ENCODE data around the gene ARF3.

ARF3 gene

DNA sequence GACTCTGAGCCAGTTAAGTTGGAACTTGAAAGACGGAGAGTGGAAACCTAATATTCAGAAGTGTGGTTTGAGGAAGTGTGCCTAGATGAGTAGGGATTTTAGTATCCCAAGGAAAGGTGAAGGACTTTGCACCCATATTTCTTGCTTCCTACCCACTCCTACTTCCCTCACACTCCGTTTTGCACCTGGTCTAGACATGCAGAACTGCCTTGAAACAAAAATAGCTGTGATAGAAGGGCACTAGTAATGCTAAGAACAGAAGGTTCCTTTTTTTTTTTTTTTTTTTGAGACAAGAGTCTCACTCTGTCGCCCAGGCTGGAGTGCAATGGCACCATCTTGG is 732 bp upstream of the ARF3 start:
- Mint-ChIP-seq H3K4me1 (peaks cover 34% of the 10 kb centered on the region), H3K36me3 (peaks cover 13% of the 10 kb centered on the region), H3K9me3 (no peaks in the 10 kb centered on the region), H3K27ac (peak overlapping the region; percentile 97), H3K4me3 (peak overlapping the region; percentile 99)
- no peak for ATAC-seq
- DNase-seq (ENCODE audit: low spot score in 2 of 2) = no peak

DNA sequence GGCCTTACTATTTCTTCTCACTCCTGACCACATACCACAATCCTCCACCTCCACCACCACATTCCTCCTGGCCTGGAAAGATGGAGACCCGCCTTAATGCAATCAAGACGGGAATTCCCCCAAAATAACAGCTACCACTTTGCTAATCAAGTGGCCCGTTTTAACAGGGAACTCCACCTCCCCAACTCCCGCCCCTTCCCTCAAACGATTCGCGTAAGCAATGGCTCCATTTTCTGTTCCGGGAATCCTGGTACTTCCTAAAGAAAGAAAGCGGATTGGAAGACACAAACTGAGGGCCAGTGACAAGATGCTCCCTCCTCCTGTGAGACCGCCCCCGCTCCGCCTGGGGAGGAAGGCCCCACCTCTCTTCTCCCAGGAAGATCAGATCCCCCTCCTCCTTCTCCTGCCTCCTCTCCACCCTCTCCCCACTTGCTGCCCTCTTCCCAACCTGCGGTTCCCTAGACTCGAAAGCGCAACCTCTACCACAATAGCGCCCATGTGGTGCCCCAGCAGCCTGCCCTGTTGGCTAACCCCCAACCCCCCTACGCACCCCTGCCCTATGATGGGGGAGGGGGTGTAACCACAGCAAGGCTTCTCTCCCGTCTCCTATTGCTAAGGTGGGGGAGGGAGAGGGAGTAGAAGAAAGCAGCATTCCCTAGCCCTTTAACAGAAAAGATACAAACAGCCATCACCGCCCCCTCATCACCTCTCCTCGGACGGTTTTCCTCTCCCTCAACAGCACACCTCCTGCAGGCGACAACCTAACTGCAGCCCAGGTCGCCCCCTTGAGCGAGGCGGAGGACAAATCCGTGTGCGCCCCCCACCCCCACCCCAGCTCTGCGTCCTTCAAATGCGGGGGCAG is 777 bp downstream of the ARF3 start:
- peaks cover 13% of the 10 kb centered on the region for H3K36me3 Mint-ChIP-seq

DNA sequence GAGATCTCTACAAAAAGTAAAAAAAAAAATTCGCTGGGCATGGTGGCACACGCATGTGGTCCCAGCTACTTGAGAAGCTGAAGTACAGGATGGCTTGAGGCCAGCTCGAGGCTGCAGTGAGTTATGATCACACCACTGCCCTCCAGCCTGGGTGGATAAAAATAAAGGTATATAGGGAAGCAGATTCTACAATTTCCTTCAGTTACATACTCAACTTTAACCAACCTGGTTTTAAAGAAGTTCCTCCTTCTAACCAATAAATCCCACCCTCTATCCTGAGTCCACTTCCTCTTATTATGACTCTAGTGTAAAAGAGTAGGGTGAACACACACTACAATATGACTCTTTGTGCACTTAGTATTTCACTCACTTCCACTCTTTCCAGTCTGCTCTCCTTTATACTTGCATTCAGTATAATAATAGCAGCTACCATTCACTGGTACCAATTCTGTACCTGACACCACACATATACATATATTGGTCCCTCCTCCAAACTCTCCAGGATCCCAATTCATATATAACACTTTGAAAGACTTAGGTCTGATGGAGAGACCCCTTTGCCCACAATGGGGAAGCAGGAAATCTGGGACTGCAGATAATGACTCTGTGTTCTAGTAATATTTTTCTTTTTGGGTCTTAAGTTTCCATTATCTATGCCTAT is 2.3 kb downstream of the ARF3 start:
- Mint-ChIP-seq H3K36me3 (peaks cover 16% of the 10 kb centered on the region), H3K4me1 (peaks cover 50% of the 10 kb centered on the region), H3K4me3 (peak overlapping the region; percentile 99), H3K9me3 (no peaks in the 10 kb centered on the region), H3K27ac (no peak overlapping the region)
- no peak for ATAC-seq
- DNase-seq (ENCODE audit: low spot score in 2 of 2) = no peak

More for the DNA sequence above, 777 bp downstream of the ARF3 start:
- DNase-seq (ENCODE audit: low spot score in 2 of 2) (peak in 1 of 2 donors; percentile 64), ATAC-seq (peak; percentile 59)
- H3K9me3 Mint-ChIP-seq = no peaks in the 10 kb centered on the region
- peaks cover 41% of the 10 kb centered on the region for H3K4me1 Mint-ChIP-seq
- H3K27ac Mint-ChIP-seq = peak overlapping the region; percentile 97
- H3K4me3 Mint-ChIP-seq = peak overlapping the region; percentile 99

DNA sequence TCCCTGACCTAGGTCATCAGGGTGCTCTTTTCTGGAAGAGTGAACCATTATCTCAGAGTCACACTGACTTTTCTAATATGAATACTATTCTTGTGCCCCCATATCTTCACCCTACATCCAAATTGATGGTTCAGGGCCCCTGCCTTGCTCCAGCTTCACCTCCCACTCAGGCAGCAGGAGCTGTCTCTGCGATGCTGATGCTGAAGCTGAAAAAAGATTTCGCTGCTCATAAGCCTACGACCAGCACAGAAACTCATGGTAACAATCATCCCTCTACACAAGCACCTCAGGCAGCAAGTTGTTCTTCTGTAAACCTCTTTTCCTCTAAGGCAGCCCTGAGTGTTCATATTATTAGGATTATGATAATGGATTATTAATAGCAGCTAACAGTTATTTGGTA is 3.2 kb downstream of the ARF3 start:
- ATAC-seq (no peak), DNase-seq (ENCODE audit: low spot score in 2 of 2) (no peak)
- no peak overlapping the region for H3K27ac Mint-ChIP-seq
- H3K9me3 Mint-ChIP-seq = no peaks in the 10 kb centered on the region
- H3K4me1 Mint-ChIP-seq = peaks cover 50% of the 10 kb centered on the region
- no peak overlapping the region for H3K4me3 Mint-ChIP-seq
- H3K36me3 Mint-ChIP-seq = peaks cover 16% of the 10 kb centered on the region

DNA sequence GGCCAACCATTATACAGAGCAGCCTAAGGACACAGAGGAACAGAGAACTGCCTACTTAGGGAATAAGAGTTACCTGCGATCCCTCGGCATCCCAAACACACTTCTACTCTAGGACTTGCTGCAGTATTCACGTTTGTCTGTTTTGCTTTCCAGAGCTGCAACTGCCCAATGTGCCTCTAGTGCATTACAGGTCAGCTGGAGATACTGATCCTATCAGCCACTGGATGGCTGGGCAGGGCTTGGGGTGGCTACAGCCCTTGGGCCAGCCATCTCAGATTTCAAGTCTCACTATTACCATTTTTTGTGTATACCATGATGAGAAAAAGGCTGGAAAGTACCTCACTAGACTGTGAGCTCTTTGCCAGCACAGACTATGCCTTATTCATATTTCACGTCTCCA is 4.6 kb downstream of the ARF3 start:
- ATAC-seq = no peak
- Mint-ChIP-seq H3K4me1 (peaks cover 53% of the 10 kb centered on the region), H3K27ac (no peak overlapping the region)

DNA sequence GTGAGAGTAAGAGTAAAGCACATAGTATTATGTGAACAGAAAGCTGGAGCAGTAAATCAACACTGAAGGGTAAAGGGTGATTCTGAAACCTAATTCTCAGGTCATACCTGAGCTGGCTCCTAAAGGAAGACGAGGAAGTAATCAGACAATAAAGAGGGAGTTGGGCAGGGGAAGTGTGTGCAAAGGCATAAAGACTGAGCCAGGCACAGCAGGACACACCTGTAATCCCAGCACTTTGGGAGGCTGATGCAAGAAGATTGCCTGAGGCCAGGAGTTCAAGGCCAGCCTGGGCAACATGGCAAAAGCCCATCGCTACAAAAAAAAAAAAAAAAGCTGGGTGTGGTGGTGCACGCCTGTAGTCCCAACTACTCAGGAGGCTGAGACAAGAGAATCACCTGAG is 9.6 kb downstream of the ARF3 start:
- no peak overlapping the region for H3K4me3 Mint-ChIP-seq
- peak overlapping the region; percentile 49 for H3K27ac Mint-ChIP-seq
- DNase-seq (ENCODE audit: low spot score in 2 of 2) = no peak
- peaks cover 9% of the 10 kb centered on the region for H3K36me3 Mint-ChIP-seq
- ATAC-seq = no peak
- H3K9me3 Mint-ChIP-seq = no peaks in the 10 kb centered on the region
- peaks cover 32% of the 10 kb centered on the region for H3K4me1 Mint-ChIP-seq

More for the DNA sequence above, 4.6 kb downstream of the ARF3 start:
- peaks cover 16% of the 10 kb centered on the region for H3K36me3 Mint-ChIP-seq
- no peaks in the 10 kb centered on the region for H3K9me3 Mint-ChIP-seq
- no peak overlapping the region for H3K4me3 Mint-ChIP-seq
- no peak for DNase-seq (ENCODE audit: low spot score in 2 of 2)

DNA sequence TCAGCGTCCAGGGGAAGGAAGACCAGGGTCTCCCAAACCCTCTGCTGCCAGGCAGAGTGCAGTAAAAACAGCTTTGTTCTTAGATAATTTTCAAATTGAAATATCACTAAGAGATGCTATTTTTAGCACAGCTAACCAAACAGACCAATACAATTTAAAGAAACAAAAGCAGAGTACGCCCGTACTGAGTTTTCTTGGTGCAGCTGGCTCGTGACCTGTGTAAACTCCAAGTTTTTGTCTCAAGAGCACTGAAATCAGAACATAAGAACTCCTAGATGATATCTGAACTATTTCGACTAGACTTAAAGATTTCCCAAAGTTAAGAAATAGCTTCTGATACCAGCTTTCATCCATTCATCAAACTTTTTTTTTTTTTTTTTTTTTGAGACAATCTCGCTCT is 10.3 kb downstream of the ARF3 start:
- peaks cover 34% of the 10 kb centered on the region for H3K4me1 Mint-ChIP-seq
- no peak overlapping the region for H3K4me3 Mint-ChIP-seq
- peak overlapping the region; percentile 49 for H3K27ac Mint-ChIP-seq
- ATAC-seq (no peak), DNase-seq (ENCODE audit: low spot score in 2 of 2) (no peak)
- no peaks in the 10 kb centered on the region for H3K9me3 Mint-ChIP-seq
- peaks cover 9% of the 10 kb centered on the region for H3K36me3 Mint-ChIP-seq

DNA sequence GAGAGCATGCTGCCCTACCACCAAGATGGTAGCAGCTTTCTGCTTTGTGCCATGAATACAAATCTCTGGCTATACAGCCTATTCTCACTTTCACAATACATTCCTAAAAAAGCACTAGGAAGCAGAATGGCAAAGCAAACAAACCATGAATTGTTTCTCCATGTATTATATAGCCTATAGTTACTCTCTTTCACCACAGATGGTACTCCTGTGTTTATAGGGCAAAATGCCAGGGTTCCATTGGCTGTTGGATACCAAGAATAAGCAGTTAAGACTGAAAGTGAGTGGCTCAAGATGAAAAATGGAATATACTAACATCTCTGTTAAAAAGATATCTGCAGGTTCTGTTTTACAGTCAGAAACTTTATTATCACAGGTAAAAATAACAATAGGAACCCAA is 11.1 kb downstream of the ARF3 start:
- H3K4me3 Mint-ChIP-seq = no peak overlapping the region
- H3K36me3 Mint-ChIP-seq = peaks cover 8% of the 10 kb centered on the region
- no peak for ATAC-seq
- no peaks in the 10 kb centered on the region for H3K9me3 Mint-ChIP-seq
- DNase-seq (ENCODE audit: low spot score in 2 of 2) = no peak
- peaks cover 34% of the 10 kb centered on the region for H3K4me1 Mint-ChIP-seq
- H3K27ac Mint-ChIP-seq = peak overlapping the region; percentile 49

DNA sequence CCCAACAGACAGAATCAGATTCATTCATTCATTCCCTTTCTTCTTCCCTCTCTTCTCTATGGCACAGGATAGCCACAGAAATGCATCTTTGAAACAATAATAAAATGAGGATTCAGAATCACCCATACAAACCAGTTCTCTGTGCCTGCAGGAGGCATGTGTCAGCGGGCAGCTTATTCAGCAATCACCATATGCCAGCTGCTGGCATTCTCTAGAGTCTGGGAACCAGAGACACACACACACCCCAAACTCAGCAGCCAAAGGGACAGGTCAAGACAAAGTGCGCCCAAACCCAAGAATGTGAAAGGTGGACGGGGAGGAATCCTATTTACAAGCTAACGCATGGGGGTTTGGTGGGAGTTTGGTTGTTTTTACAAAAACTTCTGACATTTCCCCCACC is 14.1 kb downstream of the ARF3 start:
- Mint-ChIP-seq H3K4me3 (no peak overlapping the region), H3K9me3 (no peaks in the 10 kb centered on the region), H3K4me1 (peaks cover 19% of the 10 kb centered on the region), H3K27ac (peak overlapping the region; percentile 78), H3K36me3 (peaks cover 25% of the 10 kb centered on the region)
- DNase-seq (ENCODE audit: low spot score in 2 of 2) (no peak), ATAC-seq (no peak)

DNA sequence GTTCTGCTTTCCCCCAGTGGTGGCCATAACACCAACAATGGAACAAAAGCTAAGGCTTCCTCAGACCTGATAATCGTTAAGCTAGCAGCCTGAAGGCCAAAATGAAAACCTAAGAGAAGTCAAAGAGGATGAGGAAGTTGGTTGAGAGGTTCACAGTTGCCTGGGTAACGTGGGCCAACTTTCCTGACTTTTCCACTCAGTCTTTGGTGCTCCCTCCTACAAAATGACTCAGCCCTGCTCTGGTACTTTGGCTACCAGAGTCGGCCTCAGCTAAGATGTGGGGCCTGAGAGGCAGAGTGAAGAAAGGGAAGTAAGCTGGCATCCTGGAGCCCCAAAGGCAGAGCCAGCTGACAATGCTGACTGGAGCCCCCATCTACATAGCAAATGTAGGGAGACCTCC is 17.1 kb downstream of the ARF3 start:
- ATAC-seq = no peak
- Mint-ChIP-seq H3K27ac (peak overlapping the region; percentile 51), H3K4me3 (no peak overlapping the region), H3K9me3 (no peaks in the 10 kb centered on the region), H3K4me1 (peaks cover 27% of the 10 kb centered on the region), H3K36me3 (peaks cover 33% of the 10 kb centered on the region)
- no peak for DNase-seq (ENCODE audit: low spot score in 2 of 2)

DNA sequence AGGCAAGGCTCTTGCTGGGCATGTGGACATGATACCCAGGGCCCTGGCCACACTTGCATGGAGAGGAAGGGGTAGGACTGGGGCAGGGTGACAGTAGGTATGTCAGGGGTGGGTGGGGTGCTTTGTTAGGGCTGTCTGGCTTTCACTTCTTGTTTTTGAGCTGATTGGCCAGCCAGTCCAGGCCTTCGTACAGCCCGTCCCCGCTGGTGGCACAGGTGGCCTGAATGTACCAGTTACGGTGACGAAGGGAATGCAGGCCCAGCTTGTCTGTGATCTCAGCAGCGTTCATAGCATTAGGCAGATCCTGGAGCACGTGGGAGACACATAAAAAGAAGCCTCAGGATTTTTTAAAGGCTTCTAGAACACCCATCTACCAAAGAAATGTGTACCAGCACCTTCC is 18.5 kb downstream of the ARF3 start:
- DNase-seq (ENCODE audit: low spot score in 2 of 2) (no peak), ATAC-seq (no peak)
- peaks cover 41% of the 10 kb centered on the region for H3K4me1 Mint-ChIP-seq
- peaks cover 47% of the 10 kb centered on the region for H3K36me3 Mint-ChIP-seq
- H3K27ac Mint-ChIP-seq = no peak overlapping the region
- H3K4me3 Mint-ChIP-seq = no peak overlapping the region
- H3K9me3 Mint-ChIP-seq = no peaks in the 10 kb centered on the region

DNA sequence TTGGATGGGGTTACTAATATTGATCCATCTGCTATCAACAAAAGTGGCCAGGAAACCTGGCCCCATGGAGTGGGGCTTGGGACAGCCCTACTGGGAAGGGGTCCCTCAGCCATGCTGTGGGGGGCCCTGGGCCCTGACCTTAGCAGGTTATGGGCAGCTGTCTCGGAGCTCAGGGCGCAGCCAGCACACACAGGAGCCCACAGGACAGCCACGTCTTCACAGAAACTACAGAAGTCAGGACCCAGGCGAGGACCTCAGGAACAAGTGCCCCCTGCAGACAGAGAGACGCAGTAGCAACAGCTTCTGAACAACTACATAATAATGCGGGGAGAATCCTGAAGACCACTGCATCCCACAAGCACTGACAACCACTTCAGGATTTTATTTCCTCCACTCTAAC is 20.1 kb downstream of the ARF3 start:
- ATAC-seq (no peak), DNase-seq (ENCODE audit: low spot score in 2 of 2) (no peak)
- H3K9me3 Mint-ChIP-seq = no peaks in the 10 kb centered on the region
- peaks cover 62% of the 10 kb centered on the region for H3K36me3 Mint-ChIP-seq
- H3K4me1 Mint-ChIP-seq = peaks cover 53% of the 10 kb centered on the region
- no peak overlapping the region for H3K4me3 Mint-ChIP-seq
- peak overlapping the region; percentile 65 for H3K27ac Mint-ChIP-seq

DNA sequence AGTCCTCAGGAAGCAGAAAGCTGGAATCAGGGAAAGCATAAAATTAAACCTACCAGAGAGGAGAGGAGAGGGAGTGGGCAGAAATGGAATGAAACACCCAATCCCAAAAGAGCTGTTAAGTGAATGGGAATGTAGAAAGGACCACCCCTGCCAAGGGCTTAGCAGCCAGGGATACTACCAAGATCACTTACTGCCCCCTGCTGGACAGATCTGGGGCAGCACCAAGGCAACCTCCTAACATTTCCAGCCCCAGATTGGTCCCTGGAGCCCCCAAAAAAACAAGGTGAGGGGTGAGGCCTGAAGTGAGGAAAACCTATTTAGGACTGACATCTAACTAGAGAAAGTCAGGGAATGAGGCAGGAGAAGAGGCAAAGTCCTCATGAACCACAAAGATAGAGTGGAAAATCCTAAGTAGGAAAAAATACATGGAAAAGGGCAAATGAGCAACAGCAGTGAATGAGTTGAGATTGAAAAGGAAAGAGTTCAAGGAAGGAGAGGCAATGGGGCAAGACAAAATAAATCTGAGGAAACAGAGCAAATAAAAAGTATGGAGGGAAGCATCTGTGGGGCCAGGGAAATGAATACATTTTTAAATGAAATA is 20.8 kb downstream of the ARF3 start:
- DNase-seq (ENCODE audit: low spot score in 2 of 2) = peak; percentile 83 to 91
- Mint-ChIP-seq H3K36me3 (peaks cover 62% of the 10 kb centered on the region), H3K4me3 (no peak overlapping the region), H3K9me3 (no peaks in the 10 kb centered on the region), H3K4me1 (peaks cover 52% of the 10 kb centered on the region), H3K27ac (peak overlapping the region; percentile 65)
- peak; percentile 39 for ATAC-seq

DNA sequence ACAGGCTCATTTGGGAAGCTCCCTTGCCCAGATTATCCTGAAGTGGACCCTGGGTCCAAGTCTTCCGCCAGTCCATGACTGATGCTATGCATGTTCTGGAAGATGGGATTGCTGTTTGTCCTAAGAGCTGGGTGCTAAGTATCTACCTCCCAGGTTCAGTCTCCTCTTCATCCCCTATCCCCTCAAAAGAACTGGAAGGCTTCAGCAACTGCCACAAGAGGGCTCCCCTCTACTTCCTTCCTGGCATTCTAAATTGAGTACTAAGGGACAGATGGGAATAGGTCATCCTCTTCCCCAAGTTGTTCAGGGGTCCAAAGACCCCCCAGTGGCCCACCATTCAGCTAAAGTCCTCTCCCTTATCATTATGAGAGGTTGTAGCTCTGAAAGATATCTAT is 23.0 kb downstream of the ARF3 start:
- Mint-ChIP-seq H3K4me1 (peaks cover 73% of the 10 kb centered on the region), H3K4me3 (peak overlapping the region; percentile 74), H3K9me3 (no peaks in the 10 kb centered on the region), H3K36me3 (peaks cover 64% of the 10 kb centered on the region), H3K27ac (peak overlapping the region; percentile 97)
- ATAC-seq = no peak
- no peak for DNase-seq (ENCODE audit: low spot score in 2 of 2)

DNA sequence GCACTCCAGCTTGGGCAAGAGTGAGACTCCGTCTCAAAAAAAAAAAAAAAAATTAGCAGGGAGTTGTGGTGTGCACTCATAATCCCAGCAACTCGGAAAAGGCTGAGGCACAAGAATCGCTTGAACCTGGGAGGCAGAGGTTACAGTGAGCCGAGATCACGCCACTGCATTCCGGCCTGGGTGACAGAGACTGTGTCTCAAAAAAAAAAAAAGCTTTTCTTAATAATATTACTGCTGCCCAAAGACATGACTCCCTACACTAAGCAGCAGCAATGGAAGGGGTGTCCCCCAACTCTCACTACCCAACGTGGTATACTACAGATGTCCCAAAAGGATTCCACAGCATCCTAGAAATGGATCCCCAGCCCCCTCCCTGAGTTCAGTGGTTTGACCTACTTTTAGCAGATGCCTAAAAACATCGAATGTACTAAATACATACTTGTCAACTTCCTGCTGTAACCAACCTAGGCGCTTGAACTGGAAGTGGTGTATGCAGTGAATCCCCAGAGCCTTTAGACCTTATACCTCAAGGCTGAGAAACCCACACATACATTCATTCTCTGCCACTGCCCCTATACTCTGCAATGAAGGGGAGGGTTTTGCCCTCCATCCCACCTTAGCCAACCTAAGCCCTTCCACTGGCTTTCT is 23.5 kb downstream of the ARF3 start:
- Mint-ChIP-seq H3K4me3 (peak overlapping the region; percentile 74), H3K9me3 (no peaks in the 10 kb centered on the region), H3K27ac (peak overlapping the region; percentile 97), H3K4me1 (peaks cover 75% of the 10 kb centered on the region), H3K36me3 (peaks cover 66% of the 10 kb centered on the region)
- ATAC-seq (peak; percentile 92), DNase-seq (ENCODE audit: low spot score in 2 of 2) (peak in 1 of 2 donors; percentile 57)

All from stimulated activated effector memory CD8-positive, alpha-beta T cell treated with anti-CD3 and anti-CD28 coated beads, Interleukin-12 subunit alpha, Interleukin-12 subunit beta, amount 100 ng/mL, for 72 hours (primary cell).